Hepatocyte (in vitro differentiated cells): ENCODE results near the gene GPR153.

ENCODE experiments used
- EZH2 ChIP-seq: fragments of 200-600 bp; sonication (generic); IDR thresholded peaks from 2 replicates; pipeline ENCODE4 v1.6.1; 2016; ENCODE audit warnings: antibody characterized with exemption, mild to moderate bottlenecking, borderline replicate concordance
- EZH2phosphoT487 ChIP-seq: fragments of 200-600 bp; sonication (generic); IDR thresholded peaks from one replicate; pipeline ENCODE4 v1.6.1; 2018; ENCODE audit warnings: antibody characterized with exemption, mild to moderate bottlenecking, low read depth, moderate library complexity; ENCODE audit not compliant: unreplicated experiment, severe bottlenecking
- TF ChIP-seq, protein P1 (sequence below): fragments of 200-600 bp; sonication (generic); IDR thresholded peaks from 2 replicates; pipeline ENCODE4 v1.5.1; 2016; ENCODE audit warnings: antibody characterized with exemption, mild to moderate bottlenecking; ENCODE audit not compliant: poor library complexity

DNA sequence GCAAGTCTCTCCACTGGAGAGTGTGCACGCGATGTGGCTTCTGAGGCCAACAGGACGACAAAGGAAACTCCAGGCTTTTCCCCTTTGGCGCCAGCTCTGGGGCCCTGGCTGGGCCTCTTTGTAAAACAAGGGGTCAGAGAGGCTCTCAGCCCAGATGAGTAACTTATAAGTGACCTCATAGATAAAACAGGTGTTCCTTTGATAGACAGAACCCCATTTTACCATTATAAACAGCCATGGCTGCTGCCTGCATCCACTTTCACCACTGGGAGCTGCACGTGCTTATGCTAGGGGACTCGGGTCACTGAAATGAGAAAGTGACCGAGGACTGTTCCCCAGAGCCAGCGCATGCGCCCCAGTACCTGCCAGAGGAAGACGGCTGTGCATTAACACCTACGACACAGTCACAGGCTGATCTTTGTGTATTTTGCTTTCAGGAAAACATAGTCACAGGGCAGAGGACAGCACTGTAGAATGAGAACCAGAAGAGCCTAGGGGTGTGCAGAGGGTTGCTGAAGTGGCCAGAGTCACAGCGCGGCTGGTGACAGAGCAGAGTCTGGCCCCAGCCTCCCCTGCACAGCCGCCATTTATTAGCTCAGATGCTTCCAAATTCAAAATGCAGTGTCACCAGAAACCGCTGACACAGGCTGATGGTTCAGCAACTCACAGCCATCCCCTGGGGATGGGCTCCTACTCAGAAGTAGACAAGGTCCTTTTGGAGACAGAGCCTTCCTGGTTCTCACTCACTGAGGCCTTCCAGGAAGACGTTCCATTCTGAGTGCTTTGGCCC lies 42.3 kb downstream of the GPR153 start:
- TF ChIP-seq, protein P1, sequence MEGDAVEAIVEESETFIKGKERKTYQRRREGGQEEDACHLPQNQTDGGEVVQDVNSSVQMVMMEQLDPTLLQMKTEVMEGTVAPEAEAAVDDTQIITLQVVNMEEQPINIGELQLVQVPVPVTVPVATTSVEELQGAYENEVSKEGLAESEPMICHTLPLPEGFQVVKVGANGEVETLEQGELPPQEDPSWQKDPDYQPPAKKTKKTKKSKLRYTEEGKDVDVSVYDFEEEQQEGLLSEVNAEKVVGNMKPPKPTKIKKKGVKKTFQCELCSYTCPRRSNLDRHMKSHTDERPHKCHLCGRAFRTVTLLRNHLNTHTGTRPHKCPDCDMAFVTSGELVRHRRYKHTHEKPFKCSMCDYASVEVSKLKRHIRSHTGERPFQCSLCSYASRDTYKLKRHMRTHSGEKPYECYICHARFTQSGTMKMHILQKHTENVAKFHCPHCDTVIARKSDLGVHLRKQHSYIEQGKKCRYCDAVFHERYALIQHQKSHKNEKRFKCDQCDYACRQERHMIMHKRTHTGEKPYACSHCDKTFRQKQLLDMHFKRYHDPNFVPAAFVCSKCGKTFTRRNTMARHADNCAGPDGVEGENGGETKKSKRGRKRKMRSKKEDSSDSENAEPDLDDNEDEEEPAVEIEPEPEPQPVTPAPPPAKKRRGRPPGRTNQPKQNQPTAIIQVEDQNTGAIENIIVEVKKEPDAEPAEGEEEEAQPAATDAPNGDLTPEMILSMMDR = no peak
- TF ChIP-seq EZH2 (no peak), EZH2phosphoT487 (no peak)
